ENCODE measurements around the gene TTI1.

The TTI1 gene

GRCh38 chr20:38021087-38021772 is 12.0 kb downstream of the TTI1 start:
- in situ Hi-C loops (cut with MboI; ENCODE audit: low sequenced_read_pairs) = no loop called here

- in situ Hi-C loops (cut with MboI; ENCODE audit: low sequenced_read_pairs) = no loop called here
These were observed 14.9 kb downstream of the TTI1 start for GRCh38 chr20:38018385-38018784.

GRCh38 chr20:38017959-38018358 is 15.3 kb downstream of the TTI1 start:
- in situ Hi-C loops (cut with MboI; ENCODE audit: low sequenced_read_pairs) = no loop called here

GRCh38 chr20:38013887-38014286 is 19.4 kb downstream of the TTI1 start:
- in situ Hi-C loops (cut with MboI; ENCODE audit: low sequenced_read_pairs) = no loop called here

GRCh38 chr20:38012332-38012731 is 20.9 kb downstream of the TTI1 start:
- in situ Hi-C loops (cut with MboI; ENCODE audit: low sequenced_read_pairs) = no loop called here

GRCh38 chr20:38011696-38012095 is 21.6 kb downstream of the TTI1 start:
- in situ Hi-C loops (cut with MboI; ENCODE audit: low sequenced_read_pairs) = no loop called here

GRCh38 chr20:38009416-38009815 is 23.8 kb downstream of the TTI1 start:
- in situ Hi-C loops (cut with MboI; ENCODE audit: low sequenced_read_pairs) = loop anchor here (10.0 kb wide), 1 partner anchor 445 kb away; no protein-coding TSS in a partner anchor

- in situ Hi-C loops (cut with MboI; ENCODE audit: low sequenced_read_pairs) = loop anchor here (10.0 kb wide), 1 partner anchor 444 kb away; no protein-coding TSS in a partner anchor
These were observed 24.9 kb downstream of the TTI1 start for GRCh38 chr20:38008233-38008944.

GRCh38 chr20:38007526-38007925 is 25.7 kb downstream of the TTI1 start:
- in situ Hi-C loops (cut with MboI; ENCODE audit: low sequenced_read_pairs) = loop anchor here (10.0 kb wide), 1 partner anchor 443 kb away; no protein-coding TSS in a partner anchor

GRCh38 chr20:38005903-38006302 is 27.4 kb downstream of the TTI1 start:
- in situ Hi-C loops (cut with MboI; ENCODE audit: low sequenced_read_pairs) = loop anchor here (10.0 kb wide), 1 partner anchor 441 kb away; no protein-coding TSS in a partner anchor

- in situ Hi-C loops (cut with MboI; ENCODE audit: low sequenced_read_pairs) = loop anchor here (10.0 kb wide), 1 partner anchor 440 kb away; no protein-coding TSS in a partner anchor
These were observed 28.8 kb downstream of the TTI1 start for GRCh38 chr20:38004416-38004815.

- in situ Hi-C loops (cut with MboI; ENCODE audit: low sequenced_read_pairs) = loop anchor here (10.0 kb wide), 1 partner anchor 438 kb away; no protein-coding TSS in a partner anchor
These were observed 30.8 kb downstream of the TTI1 start for GRCh38 chr20:38002422-38002821.

- in situ Hi-C loops (cut with MboI; ENCODE audit: low sequenced_read_pairs) = loop anchor here (10.0 kb wide), 1 partner anchor 437 kb away; no protein-coding TSS in a partner anchor
These were observed 31.3 kb downstream of the TTI1 start for GRCh38 chr20:38001981-38002380.

- in situ Hi-C loops (cut with MboI; ENCODE audit: low sequenced_read_pairs) = loop anchor here (10.0 kb wide), 1 partner anchor 437 kb away; no protein-coding TSS in a partner anchor
These were observed 31.9 kb downstream of the TTI1 start for GRCh38 chr20:38001173-38001875.

- in situ Hi-C loops (cut with MboI; ENCODE audit: low sequenced_read_pairs) = loop anchor here (10.0 kb wide), 1 partner anchor 435 kb away; no protein-coding TSS in a partner anchor
These were observed 33.0 kb downstream of the TTI1 start for GRCh38 chr20:38000293-38000692.

- in situ Hi-C loops (cut with MboI; ENCODE audit: low sequenced_read_pairs) = loop anchor here (10.0 kb wide), 1 partner anchor 435 kb away; no protein-coding TSS in a partner anchor
These were observed 33.6 kb downstream of the TTI1 start for GRCh38 chr20:37999526-38000263.

- in situ Hi-C loops (cut with MboI; ENCODE audit: low sequenced_read_pairs) = no loop called here
These were observed 35.7 kb downstream of the TTI1 start for GRCh38 chr20:37997516-37997915.

GRCh38 chr20:37995856-37996605 is 37.2 kb downstream of the TTI1 start:
- in situ Hi-C loops (cut with MboI; ENCODE audit: low sequenced_read_pairs) = no loop called here

- in situ Hi-C loops (cut with MboI; ENCODE audit: low sequenced_read_pairs) = no loop called here
These were observed 38.7 kb downstream of the TTI1 start for GRCh38 chr20:37994512-37994911.
